HG03457 (cell line): ENCODE data around the gene PHIP.

ENCODE experiments used
- ATAC-seq: cut with Tn5 transposase; IDR thresholded peaks from one replicate; pipeline ENCODE4 v1.9.1; 2021; ENCODE audit warnings: moderate number of reproducible peaks; ENCODE audit not compliant: unreplicated experiment

PHIP gene

DNA sequence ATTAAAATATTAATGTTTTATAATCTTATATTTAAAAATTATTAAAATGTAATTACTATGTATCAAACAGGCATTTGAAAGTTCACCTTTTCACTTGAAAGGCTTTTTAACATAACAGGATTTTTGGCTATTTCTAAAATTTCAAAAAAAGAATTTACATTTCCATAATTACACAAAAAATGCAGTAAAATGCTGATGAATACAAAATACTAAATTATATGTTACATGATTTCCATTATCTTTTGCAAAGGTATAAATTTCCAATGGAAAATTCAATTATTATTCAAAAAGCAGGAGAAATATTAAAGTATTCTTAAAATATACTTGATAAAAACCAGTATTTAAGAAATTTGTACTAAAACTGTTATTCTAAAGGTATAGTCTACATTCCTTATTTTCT lies 66.1 kb downstream of the PHIP start:
- ATAC-seq: no peak

DNA sequence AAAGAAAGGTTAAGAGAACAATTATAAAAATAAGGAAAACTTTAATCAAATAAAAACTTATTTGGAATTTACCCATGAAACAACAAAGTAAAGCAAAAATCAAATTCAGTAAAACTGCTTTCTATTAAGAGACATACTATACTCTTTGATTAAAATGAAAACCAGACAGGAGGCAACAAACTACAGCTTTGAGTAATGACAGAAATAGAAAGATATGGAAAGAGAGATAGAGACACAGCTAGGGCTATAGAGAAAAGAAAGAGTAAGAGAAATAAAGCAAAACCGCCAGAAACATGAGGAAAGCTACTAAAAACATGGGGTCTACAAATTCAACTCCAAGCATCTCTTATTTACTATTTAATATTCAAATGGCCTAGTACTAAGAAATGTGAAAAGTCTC lies 67.6 kb downstream of the PHIP start:
- no peak for ATAC-seq

DNA sequence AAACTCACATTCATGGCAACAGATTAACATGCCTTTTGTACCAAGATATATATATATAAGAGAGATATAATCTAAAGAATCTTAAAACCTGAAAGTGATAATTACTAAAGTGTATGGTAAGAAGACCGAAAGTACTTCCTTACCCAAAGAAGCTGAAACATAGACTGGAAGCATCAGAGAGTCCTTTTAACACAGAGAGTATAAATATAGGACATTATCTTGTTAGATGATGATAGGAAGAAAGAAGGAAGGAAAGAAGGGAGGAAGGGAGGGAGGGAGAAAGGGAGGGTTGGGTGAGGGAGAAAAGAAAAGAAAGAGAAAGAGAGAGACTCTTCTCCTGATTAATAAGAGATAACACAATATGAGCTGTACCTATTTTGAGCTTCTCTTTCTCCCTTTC lies 68.2 kb downstream of the PHIP start:
- ATAC-seq: no peak

DNA sequence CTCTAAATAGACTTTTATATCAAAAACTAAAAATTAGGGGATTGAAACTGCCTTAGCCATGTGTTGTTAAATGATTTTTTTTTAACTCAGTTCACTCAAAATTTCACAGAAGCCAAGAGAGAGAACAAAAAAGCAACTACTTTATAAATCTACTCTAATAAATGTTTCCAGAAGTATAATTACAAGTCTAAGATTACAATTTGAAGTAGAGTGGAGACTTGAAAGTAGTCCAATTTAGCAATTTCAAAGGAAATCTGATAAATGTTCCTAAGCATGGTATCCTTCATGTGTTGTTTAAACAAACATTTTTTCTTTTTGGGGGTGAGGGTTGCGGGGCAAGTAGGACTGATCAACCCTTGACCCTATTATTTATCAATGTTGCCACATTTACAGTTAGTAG lies 72.6 kb downstream of the PHIP start:
- ATAC-seq: no peak

DNA sequence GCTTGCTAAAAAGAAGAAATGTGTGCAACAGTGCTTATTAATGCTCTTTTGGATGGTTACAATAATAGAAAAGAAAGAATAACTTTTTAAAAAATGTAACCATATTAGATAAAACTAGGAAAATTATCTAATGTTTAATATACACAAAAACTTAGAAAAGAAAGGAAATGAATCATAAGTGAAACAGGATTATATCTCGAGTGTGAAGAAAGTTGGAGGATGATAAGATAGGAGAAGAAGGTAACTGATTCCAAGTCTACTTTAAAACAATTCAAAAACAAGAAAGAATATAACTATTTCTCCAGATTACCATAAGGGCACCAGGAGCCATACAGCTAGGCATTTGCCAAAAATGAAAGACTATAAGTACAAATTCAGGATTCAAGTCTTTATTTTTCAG lies 73.0 kb downstream of the PHIP start:
- no peak for ATAC-seq

DNA sequence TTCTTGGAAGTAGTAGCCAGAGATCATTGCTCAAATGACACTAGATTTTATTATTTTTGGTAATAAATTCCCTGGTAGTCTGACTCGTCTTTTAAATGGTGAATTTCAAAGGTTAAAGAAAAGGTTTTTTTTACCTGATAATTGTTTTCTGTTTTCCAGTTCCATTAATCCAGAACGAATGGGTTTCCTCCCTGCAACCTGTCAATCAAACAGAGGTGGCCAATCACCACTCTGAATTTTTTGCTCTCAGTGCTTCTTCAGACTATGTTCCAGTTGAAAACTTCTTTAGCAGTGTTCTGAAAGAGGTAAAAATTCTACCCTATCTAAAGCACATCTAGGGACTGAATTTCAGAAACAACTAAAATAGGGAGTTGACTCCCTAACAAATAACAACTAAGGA lies 73.8 kb downstream of the PHIP start:
- no peak for ATAC-seq

DNA sequence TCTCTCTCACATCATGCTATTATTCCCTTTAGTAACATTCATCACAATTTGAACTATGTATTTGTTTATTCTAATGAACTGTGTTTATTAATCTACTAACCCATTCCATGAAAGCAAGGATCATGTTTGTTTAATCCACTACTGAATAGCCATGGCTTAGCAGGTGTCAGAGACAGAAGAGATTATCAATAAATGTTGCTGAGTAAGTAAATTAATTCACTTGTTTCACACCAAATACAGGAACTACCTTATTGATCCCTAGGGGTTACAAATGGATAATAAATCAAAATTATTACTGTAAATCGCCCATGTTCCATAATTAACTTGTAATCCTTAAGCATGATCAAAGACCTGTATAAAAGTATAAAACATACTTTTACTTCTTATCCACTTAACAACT lies 76.6 kb downstream of the PHIP start:
- ATAC-seq: no peak

DNA sequence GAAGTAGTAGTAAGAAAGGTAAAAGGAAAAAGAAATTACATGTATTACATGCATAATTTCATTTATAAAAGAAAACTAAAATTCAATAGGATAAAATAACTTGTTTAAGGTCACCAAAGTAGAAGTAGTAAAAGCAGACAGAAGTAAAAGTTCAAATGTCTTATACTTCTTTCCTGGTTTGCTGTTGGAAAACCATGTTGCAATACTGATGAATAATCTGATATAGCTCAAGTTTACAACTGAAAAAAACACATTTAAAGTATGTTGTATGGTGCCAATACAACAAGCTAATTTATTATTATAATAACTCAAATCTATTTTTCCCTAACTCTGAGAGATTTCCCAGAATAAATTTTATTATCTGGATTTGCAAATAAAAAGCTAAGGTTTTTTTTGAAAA lies 78.3 kb downstream of the PHIP start:
- no peak for ATAC-seq

DNA sequence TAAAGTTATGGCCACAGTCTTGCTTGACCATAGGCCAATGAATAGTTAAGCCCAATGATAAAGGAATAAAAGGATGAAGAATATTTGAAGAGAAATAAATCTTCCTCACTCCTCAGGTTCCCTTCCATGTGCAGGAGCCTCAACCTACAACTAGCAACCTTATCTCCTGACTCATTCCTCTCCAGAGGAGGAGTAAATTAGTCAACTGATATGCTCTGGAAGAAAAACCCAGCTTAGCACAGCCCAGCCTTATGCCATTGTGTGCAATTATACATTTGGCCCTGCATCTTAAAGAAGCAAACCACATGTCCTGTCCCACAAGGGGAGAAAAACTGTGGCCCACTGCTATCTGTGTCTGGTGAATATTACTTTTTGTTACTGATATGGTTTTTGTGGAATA lies 82.1 kb downstream of the PHIP start:
- no peak for ATAC-seq

DNA sequence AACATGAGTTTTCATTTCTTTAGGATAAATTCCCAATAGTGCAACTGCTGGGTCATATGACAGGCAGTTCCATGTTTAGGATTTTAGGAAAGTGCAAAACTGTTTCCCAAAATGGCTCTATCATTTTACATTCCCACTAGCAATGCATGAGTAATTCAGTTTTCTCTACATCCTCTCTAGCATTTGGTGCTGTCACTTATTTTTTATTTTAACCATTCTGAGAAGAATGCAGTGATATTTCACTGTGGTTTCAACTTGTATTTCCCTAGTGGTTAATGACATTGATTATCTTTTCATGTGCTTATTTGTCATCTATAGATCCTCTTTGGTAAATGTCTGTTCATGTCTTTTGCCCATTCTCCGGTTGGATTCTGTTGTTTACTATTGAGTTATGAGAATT lies 82.7 kb downstream of the PHIP start:
- no peak for ATAC-seq

DNA sequence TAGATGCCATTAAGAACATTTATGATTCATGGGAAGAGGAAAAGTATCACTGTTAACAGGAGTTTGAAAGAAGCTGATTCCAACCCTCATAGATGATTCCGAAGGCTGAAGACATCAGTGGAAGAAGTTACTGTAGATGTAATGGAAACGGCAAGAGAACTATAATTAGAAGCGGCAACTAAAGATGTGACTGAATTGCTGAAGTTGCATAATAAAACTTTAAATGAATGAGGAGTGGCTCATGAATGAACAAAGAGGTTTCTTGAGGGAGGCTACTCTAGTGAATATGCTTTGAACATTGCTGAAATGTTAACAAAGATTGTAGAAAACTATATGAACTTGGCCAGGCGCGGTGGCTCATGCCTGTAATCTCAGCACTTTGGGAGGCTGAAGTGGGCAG lies 84.1 kb downstream of the PHIP start:
- ATAC-seq: no peak

DNA sequence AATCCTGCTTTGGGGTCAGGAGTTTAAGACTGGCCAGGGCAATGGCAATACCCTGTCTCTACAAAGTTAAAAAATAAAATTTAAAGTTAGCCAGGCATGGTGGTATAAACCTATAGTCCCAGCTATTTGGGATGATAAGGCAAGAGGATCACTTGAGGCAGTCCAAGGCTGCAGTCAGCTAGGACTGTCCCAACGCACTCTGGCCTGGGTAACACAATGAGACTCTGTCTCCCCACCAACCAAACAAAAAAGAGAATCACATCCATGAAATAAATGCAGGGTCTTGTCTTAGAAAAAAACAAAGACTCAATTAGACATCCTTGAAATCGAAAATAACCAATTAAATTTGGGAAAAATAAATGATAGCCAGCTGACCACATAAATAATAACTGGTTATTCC lies 88.9 kb downstream of the PHIP start:
- no peak for ATAC-seq

DNA sequence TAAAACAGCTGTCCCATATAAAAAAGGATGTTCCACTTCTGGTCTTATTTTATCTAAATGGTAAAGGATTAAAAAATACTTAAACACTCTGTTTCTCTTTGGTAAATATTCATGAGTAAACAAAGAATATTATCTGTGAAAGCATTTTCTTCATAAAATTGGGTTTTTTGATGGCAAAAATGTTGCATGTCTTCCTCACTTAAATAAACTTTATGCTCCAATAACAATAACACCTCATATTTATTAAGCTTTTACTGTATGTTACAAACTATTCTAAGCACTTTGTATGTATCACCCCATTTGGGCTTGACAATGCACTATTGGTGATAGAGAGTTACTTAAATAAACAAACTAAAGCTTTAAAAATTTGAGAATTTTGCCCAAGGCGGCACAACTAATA lies 91.9 kb downstream of the PHIP start:
- no peak for ATAC-seq

DNA sequence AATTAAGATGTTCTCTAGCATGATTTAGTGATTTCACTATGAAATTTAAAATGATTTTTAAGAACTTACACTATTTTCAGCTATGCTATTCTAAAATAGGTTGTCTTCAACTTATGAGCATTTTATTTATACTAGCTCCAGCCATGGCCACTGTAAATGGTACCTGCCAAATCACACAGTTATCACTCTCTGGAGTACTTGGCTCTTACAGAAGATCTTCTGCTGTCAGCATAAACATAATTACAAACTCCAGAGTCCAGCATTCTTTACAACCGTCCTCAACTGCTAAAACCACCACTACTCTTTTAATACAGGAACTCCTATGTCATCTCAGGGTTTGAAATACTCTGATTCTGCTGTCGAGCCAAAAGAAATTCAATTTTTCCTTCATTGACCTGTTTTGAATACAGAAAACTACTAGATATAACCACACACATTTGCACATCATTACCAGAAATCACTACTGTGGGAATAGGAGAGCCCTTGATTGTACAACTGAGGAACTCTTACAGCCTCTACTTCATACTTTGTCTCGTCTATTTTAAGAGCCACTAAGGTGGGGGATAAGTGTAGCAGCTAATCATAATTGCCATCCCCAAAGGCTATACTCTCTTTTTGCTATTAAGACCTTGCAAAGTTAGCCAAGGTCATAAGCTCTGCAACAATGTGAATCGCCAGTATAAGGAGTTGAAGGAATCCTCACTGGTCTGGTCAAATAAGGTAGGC lies 93.7 kb downstream of the PHIP start:
- no peak for ATAC-seq

DNA sequence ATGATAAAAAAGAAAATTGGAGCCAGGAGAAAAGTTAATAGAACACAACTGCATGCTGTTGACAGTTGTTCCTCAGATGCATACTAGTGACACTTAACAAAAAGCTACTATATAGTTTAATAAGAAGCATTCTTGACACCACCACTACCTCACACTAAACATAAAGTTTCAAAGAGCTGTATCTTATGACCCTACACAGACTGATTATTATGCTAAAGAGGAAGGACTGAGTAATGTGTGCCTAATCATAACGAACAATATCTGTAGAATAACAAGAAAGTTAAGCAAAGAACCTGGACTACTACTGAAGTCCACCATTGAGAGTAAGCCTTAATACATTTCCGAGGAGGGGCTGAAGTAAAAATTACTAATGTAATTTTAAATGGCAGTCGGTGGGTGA lies 110.9 kb downstream of the PHIP start:
- ATAC-seq: no peak

DNA sequence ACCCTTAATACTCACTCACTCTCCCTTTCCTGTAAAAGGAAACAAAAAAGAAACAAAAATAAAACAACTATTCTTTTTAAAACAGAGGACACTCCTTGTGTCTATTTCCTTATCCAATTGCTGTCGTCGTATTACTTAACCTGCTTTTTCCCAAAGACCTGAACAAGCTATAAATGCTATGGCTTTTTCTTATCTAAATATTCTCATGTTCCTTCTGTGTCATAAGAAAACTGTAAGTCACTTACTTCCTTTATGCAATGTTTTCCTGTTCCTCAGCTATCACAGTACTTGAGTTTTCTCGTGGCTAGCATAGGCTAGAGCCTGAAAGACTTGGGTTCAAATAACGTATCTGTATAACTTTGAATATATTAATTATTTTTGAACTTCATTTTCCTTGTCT lies 111.5 kb downstream of the PHIP start:
- no peak for ATAC-seq

DNA sequence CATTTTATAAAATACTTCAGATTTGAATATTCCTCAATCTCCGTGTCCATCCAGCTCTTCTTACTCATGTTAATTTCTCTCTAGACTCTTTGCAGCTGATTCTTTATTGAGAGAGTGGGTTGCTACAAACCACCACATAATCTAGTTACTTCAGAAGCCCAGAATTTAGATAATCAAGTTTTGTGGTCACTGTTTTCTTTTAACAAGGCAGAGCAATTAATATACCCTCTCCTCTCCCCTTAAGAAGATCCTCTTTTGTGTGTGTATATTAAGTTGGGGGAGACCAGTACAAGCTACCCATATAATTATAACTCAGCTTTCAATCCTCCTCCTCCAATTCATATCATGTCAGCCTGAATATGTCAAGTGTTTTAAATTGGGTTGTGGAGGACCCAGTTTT lies 115.6 kb downstream of the PHIP start:
- no peak for ATAC-seq

DNA sequence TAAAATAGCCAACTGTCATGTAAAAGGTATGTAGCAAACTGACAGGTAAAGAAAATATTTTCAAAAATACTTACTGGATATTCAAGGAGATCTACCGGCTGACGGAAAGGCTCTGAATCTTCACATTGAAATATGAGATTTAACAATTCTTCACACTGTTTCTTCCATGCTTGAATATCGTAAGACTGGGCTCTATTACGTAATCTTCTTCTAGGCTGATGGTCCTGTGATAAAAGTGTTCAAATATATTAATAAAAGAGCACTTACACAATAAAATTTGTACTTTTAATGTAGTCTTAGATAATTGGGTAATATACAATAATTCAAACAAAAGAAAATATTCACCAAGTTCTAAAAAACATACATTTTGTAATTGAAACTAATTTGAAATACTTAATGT lies 123.3 kb downstream of the PHIP start:
- ATAC-seq: no peak

DNA sequence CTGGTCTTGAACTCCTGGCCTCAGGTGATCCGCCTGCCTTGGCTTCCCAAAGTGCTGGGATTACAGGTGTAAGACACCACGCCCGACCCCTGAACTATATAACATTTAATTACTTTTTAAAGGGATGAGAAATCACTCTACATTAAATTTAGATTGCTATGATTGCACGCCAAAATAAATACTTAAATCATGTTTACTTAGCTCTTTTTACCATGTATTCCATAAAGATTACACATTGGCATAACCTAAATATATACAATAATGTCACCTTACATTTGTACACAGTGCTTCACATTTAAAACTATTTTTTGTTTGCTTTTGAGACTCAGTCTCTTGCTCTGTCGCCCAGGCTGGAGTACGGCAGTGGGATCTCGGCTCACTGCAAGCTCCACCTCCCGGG lies 124.3 kb downstream of the PHIP start:
- no peak for ATAC-seq

DNA sequence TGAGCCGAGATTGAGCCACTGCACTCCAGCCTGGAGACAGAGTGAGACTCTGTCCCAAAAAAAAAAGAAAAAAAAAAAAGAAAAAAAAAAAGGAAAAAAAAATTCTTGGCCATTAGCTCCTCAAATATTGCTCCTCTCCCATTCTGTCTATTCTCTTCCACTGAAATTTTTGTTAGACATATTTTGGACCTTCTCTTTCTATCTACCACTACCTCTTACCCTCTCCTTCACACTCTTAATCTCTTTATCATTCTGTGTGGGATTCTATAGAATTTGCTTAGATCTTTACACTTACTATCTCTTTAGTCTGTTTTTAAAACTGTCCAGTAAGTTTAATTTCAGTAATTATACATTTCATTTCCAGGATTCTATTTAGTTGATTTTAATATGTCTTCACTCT lies 125.7 kb downstream of the PHIP start:
- no peak for ATAC-seq

DNA sequence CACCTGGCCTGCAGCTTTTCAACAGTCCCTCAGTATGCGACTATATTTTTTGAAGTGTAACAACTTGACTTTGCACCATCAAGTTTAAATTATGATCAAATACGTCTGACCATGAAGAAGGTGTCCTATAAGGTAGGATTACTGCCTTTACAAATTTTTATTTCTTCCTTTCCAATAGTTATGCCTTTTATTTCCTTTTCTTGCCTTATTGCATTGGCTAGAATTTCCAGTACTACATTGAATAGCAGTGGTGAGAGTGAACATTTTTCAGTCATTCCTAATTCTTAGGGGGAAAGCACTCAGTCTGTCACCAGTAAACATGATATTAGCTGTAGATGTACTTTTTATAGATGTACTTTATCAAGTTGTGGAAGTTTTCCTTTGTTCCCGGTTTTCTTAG lies 129.3 kb downstream of the PHIP start:
- ATAC-seq: no peak

DNA sequence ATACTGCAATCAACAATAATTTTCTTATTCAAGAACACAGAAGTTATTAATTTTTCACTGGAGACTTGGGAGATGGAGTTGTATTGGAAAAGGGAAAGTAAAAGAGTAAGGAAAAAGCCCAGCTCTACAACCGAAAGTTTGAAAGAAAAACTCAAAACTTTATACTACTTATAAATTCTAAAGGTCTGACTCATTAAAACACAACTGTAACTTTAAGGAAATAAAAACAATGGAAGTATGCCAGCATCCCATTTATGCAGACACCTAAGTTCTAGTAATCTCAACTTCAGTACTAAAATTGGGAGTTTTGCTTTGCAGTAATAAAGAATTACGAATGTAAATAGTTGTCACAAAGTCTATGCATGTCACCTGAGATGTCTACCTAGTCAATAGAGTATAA lies 130.1 kb downstream of the PHIP start:
- ATAC-seq: no peak

DNA sequence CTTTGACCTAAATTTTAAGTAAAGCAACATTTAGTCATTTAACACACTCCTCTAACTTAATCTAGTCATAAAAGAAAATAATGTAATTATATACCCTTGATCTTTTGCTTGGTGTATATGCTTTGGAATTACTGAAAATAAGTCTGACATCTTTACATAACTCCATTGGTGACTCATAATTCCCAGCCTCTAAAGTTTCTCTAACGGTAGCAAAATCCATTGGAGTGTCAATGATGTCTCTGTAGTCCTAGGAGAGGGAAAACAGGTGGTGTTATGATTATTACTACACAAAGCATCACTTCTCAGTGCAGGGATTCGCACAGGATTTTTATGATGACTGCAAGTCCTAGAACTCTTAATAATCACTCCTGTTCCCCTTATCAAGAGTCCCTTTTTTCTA lies 130.5 kb downstream of the PHIP start:
- ATAC-seq: no peak

DNA sequence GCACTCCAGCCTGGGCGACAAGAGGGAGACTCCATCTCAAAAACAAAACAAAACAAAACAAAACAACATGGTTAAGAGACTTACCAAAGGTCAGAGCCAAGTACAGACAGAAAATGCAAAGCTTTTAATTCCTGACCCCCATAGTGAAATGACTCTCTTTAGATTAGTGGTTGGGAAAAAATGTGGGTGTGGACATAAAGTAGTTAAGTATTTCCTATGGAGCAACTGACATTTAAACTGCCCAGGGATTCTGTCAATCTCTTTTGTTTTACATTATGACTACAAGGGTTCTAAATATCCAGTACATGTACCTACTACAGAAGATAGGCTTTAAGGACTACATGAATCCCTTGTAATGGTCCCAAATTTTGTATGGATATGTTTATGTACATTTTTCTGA lies 135.6 kb downstream of the PHIP start:
- ATAC-seq: no peak
